Measurements from ENCODE around the gene PIAS1. TPM values are rescaled to one million over a fixed set of nuclear protein-coding genes. Genes with fewer than 3 reads are reported as not detected.
"Not testable (repeated sequence)": the region's sequence is repeated elsewhere in the genome, so short reads cannot be mapped to it uniquely, and the experiment has no call there.

Gene PIAS1
- total RNA-seq, 1 experiment from 2014 or later: 14.9 TPM

- no peak for DNase-seq (ENCODE audit: low read depth)
These were observed 149.4 kb downstream of the PIAS1 start for GRCh38 chr15:68203486-68203885.

- DNase-seq (ENCODE audit: low read depth): no peak
These were observed 149.8 kb downstream of the PIAS1 start for GRCh38 chr15:68203956-68204355.

DNA sequence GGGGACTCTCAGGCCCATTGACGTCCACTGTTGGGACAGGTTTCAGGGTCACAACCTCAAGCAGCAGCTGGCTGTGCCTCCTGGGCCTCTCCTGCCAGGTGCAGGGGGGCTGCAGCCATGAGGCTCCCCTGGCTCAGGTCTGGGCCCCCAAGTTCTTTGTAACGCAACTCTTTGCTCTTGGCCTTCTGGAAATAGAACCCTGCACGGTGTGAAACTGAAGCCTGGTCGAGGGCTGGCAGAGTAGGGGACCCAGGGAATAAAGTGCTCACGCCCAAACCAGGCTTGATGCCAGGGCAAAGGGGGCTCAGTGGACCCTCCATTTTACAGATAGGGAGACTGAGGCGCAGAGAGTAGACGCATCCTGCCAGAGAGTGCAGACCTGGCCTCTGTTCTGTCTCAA lies 150.2 kb downstream of the PIAS1 start:
- DNase-seq (ENCODE audit: low read depth): no peak

- DNase-seq (ENCODE audit: low read depth): peak; percentile 45
These were observed 150.9 kb downstream of the PIAS1 start, which contains the start of gene CALML4 for GRCh38 chr15:68204776-68205557. Gene CALML4 (minus strand): TSS chr15:68205332. CDS start chr15:68205247, 85 bp downstream.

DNA sequence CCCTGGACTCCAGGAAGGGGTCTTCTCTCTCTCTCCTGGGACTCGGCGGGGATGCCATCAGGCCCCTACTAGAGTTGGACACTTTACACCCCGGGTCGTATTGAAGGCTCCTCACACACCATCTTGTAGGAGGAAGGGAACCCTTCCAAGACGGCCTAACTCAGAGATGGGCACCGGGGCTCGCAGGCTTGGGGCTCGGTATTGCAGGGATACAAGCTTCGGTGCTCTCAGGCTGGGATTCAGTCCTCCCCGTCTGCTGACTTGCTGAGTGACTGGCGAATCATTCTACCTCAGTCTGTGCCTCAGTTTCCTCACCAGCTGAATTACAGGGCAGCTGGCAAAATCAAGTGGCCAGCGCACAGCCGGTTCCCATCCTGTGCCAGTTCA lies 151.4 kb downstream of the PIAS1 start:
- no peak for DNase-seq (ENCODE audit: low read depth)

- no peak for DNase-seq (ENCODE audit: low read depth)
These were observed 151.9 kb downstream of the PIAS1 start for GRCh38 chr15:68205954-68206539.

GRCh38 chr15:68206711-68207151 lies 152.6 kb downstream of the PIAS1 start:
- no peak for DNase-seq (ENCODE audit: low read depth)

DNA sequence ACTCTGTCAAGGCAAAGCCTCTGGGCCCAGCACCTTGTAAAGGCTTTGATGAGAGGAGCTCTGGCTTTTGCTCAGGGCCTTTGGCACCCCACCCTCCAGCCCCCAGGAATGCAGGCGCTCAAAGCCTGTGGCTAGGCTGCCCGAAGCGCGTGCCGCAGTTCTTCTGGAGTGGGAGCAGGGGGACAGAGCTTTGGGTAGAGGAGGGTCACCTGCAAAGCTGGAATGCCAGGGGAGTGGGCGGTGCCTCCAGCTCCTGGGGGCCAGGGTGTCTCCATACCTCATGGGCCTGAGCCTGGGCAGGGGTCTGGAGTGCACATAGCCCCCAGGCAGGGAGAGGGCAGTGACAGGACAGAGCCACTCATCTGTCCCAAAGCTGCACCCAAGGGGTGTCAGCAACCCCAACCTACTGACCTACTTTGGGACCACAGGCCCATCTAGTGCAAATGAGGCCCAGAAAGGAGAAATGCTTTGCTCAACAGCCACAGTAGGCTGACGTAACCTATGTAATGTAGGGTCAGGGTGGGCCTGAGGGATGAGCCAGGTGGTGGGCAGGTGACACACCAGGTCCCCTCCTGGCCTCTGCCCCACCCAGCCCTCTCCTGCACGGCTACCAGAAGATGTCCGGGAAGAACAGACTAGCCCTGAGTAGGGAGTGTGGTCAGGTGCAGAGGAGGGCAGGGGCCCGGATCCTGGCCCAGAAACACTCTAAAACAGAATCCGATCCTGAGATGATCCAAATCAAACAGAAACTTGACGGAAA lies 153.2 kb downstream of the PIAS1 start:
- no peak for DNase-seq (ENCODE audit: low read depth)

- DNase-seq (ENCODE audit: low read depth): no peak
These were observed 154.0 kb downstream of the PIAS1 start for GRCh38 chr15:68208136-68208535.

GRCh38 chr15:68208636-68209240 lies 154.6 kb downstream of the PIAS1 start:
- no peak for DNase-seq (ENCODE audit: low read depth)

GRCh38 chr15:68209272-68209671 lies 155.2 kb downstream of the PIAS1 start:
- no peak for DNase-seq (ENCODE audit: low read depth)

DNA sequence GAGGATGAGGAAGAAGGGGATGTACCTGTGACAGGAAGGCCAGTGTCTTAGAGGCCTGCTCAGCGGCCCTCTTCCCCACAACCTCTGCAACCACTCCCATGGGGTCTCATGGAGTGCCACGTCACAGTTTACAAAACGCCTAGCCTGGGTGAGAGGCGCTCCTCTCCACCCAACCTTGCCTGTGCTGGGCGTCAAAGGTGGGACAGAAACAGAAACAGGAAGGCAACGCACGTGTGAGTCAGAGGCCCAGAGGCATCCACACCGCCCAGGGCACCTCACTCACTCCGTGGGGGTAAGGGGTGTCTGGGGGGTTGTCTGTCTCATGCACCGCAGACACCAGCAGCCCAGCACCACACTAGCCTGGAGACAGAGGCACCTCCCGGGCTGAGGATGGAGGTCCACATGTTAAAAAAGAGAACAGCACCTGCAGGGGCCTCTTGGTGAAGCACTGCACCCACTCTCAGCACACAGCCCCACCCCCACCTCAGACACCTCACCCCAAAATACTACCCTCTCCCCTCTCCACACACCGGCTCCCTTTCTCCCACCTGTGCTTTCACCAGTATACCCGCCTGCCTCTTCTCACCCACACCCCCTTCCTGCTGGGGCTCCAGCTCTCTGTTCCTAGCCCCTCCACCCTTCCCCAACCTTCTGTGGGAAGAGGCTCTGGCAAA lies 155.8 kb downstream of the PIAS1 start:
- DNase-seq (ENCODE audit: low read depth): peak; percentile 44

DNA sequence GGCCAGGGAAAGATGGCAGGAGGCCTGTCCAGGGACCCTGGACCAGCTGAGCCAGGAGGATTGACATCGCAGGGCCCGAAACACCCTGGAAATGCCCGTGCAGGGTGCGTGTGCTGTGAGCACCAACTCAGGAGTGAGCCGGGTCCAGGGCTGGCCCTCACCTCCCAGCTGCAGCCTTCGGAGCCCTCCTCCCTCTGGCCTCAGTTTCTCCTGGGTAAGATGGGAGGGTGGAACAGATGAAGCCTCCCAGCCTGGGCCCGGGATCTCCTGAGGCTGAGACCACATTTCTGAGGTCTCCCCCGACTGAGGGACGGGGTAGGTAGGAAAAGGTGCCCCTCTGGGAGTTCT lies 156.3 kb downstream of the PIAS1 start:
- no peak for DNase-seq (ENCODE audit: low read depth)

DNA sequence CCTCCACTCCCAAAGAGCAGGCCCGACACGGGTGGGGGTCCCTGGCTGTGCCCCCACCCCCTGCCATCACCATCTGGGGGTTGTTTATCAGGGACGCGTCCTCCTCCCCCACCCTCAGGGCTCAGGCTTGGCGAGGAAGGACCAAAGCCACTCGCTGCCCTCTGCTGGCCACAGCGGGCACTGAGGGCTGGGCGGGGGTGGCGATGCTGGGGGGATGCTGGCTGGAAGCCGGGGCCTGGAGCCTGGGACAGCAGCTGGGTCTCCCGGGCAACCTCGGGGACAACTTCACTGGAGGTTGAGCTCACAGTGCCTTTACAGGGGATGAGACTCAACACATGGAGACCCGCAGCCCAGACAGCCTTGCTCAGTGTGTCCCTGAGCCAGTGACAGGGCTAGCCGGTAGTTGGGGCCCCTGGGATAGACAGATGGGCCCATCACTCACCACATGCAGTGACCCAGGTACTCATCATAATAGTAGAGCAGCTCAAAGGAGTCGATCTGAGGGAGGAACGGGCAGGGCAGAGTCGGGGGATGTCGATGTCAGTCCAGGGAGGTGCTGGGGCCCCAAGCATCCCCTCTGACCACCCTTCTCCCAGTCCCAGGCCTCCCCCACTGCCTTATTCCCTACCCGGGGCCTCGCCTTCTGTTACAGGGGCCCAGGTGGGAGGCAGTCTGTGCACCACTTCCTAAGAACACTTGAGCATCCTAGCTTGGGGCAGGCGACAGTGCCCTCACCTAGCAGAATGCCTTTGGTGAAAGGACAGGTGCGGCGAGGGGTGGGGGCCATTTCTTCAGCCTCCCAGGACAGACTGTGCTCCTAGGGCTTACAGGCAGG lies 156.9 kb downstream of the PIAS1 start:
- peak; percentile 50 for DNase-seq (ENCODE audit: low read depth)

GRCh38 chr15:68211656-68212320 lies 157.7 kb downstream of the PIAS1 start:
- no peak for DNase-seq (ENCODE audit: low read depth)

GRCh38 chr15:68213491-68213845 lies 159.4 kb downstream of the PIAS1 start:
- not testable (repeated sequence) for DNase-seq (ENCODE audit: low read depth)

- no peak for DNase-seq (ENCODE audit: low read depth)
These were observed 160.1 kb downstream of the PIAS1 start for GRCh38 chr15:68213991-68214837.

DNA sequence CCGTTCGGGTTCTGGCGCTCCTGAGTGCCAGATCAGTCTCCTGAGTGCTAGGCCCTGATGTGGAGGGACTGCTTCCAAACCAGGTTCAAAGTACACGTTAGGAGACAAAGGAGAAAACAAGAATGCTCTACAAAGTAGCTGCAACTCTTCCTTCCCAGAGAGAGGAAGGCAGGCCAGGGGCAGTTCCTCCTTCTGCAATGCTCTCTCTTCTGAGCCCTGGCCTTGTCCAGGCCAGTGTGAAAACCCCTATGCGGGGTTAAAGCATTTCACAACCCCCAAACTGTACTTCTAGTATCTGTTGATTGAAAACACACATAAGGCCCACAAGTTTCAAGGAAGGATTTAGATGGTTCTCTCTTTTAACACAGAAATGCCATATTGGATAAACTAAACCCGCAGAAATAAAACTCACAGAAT lies 160.7 kb downstream of the PIAS1 start:
- no peak for DNase-seq (ENCODE audit: low read depth)

DNA sequence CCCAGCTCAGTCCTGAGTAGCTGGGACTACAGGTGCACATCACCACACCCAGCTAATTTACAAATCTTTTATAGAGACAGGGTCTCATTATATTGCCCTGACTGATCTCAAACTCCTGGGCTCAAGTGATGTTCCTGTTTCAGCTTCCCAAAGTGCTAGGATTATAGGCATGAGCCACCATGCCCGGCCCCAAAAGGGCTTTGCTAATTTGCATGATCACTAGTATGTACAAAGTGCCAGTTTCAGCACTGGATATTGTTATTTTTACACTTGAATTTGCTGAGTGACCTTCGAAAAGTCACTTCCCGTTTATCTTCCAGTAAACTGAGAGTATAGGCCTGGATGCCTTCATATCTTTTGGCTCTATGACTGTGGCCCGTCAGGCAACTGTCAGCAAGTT lies 163.2 kb downstream of the PIAS1 start:
- DNase-seq (ENCODE audit: low read depth): no peak

All from Daoy (cell line).